IMR-90 (cell line): ENCODE data around the gene IWS1. TPM values are rescaled to one million over a fixed set of nuclear protein-coding genes. Genes with fewer than 3 reads are reported as not detected.

Experiments used
- CEBPB ChIP-seq: IDR thresholded peaks from 2 replicates; pipeline ENCODE4 v1.6.1; 2012; ENCODE audit warnings: low read depth, low read length, improper control_type of control experiment
- polyA plus RNA-seq, 3 experiments: library from polyadenylated mRNA; depleted of rRNA; stranded (reverse); fragments of >200 nt; gene quantifications; 2 replicates each; pipeline ENCODE4 v1.2.3, GENCODE V29; 2012; ENCODE audit warnings: low replicate concordance in 1 of 3
- total RNA-seq: library from RNA; depleted of rRNA; stranded (reverse); fragments of >200 nt; gene quantifications from 2 replicates; pipeline ENCODE4 v1.2.3, GENCODE V29; 2012
- TF ChIP-seq, protein P1 (sequence below): fragments of 150-350 bp; IDR thresholded peaks from 2 replicates; pipeline ENCODE4 v1.6.1; 2017; ENCODE audit warnings: mild to moderate bottlenecking, antibody characterized with exemption, low read length, low read depth

IWS1 gene
- total and polyA plus RNA-seq, 2 of the 4 experiments (the other 2 are of a cell fraction), result 31.5 to 52.5 TPM

DNA sequence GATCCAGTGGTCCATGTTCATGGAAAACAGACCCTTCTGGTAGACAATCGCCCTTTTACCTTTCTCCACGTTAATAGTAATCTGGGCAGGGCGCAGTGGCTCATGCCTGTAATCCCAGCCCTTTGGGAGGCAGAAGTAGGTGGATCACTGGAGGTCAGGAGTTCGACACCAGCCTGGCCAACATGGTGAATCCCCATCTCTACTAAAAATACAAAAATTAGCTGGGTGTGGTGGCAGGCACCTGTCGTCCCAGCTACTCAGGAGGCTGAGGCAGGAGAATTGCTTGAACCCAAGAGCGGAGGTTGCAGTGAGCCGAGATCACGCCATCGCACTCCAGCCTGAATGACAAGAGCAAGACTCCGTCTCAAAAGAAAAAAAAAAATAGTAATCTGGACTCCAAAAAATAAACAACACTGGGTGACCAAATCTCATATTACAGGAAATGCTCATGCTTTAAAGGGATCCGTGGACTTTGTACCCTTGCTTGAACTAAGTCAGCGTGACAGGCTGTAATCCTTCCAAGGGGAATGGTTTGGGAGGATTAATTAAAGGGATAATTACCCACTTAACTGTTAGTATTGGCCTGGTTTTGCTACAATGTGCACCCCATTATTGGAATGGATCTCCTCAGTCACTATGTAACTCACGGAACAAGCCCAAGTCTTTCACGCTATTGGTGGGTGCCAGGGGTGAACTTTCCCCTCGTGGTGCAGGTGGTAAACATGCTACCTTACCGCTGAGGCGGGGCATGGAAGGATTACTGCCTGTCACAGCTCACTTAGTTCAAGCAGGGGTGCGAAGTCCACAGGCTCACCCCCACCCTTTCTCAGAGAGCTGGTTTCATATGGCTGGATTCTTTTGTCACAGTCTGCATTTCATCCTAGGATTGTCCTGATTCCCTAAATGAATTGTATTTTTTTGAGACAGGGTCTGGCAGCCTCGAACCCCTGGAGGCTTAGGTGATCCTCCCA lies 71.4 kb downstream of the IWS1 start (continued):
- TF ChIP-seq, protein P1, sequence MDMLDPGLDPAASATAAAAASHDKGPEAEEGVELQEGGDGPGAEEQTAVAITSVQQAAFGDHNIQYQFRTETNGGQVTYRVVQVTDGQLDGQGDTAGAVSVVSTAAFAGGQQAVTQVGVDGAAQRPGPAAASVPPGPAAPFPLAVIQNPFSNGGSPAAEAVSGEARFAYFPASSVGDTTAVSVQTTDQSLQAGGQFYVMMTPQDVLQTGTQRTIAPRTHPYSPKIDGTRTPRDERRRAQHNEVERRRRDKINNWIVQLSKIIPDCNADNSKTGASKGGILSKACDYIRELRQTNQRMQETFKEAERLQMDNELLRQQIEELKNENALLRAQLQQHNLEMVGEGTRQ, result no peak
- TF ChIP-seq CEBPB, result no peak
